COR-L47 (cell line): ENCODE results near the gene PCMTD2.
"Not testable (repeated sequence)": the region's sequence is repeated elsewhere in the genome, so short reads cannot be mapped to it uniquely, and the experiment has no call there.

Experiments
- DNase-seq: peaks from one replicate; lab custom pipeline; 2025; lab: John Stamatoyannopoulos, UW

The PCMTD2 gene

DNA sequence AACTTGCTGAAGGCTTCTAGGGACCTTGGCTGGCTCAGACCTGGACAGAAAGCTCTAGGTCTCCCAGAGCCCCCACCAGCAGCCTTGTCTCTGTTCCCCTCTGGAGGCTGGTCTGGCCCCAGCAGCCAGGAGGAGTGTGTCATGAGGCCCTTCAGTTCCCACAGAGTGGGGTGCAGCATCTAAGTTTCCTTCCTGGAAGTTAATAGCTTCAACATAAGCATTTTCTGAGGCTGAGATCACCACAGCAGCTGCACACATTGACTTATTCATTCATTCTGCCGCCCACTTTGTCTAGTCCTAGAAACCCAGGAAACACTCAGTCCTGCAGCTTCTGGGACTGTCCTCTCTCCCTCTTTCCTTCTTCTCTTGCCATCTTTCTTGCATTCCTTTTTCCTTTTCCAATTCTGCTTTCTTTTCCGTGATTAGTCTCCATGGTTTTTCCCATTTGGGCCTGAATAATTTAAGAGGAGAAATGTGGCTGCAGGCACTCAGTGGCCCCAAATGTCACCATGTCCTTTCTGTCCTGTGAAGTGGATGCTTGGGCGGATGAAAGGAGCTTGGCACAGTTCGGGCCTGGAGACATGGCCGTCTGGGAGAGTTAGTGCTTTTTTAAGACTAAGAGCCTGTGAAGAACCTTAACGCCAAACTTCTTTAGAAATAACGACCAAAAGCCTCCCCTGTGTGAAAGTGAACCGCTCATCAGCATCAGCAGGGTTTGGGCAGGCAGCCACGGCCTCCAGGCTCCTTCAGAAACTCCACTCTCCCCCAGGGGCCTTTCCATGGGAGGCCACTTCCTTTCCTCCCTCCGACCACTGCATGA is 31.0 kb upstream of the PCMTD2 start:
- DNase-seq, result no peak

DNA sequence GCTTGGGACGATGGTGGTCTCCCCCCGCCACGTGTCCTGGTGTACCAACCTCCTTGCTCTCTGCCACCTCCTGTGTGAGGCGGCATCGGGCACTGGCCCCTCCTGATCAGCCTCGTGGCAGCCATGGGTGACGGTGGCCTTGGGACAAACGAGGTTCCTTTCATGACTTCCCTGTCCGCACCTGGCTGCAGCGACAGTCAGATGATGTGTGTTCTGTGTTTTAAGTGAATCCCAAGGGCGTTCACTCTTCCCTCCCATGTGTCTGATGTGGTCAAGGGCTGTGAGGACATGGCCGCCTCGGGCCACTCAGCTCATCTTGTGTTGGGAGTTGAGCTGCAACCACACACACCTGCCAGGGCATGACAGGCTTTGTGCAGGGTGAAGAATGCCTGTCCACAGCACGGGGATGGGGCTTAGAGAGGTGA is 30.4 kb upstream of the PCMTD2 start:
- DNase-seq, result no peak

DNA sequence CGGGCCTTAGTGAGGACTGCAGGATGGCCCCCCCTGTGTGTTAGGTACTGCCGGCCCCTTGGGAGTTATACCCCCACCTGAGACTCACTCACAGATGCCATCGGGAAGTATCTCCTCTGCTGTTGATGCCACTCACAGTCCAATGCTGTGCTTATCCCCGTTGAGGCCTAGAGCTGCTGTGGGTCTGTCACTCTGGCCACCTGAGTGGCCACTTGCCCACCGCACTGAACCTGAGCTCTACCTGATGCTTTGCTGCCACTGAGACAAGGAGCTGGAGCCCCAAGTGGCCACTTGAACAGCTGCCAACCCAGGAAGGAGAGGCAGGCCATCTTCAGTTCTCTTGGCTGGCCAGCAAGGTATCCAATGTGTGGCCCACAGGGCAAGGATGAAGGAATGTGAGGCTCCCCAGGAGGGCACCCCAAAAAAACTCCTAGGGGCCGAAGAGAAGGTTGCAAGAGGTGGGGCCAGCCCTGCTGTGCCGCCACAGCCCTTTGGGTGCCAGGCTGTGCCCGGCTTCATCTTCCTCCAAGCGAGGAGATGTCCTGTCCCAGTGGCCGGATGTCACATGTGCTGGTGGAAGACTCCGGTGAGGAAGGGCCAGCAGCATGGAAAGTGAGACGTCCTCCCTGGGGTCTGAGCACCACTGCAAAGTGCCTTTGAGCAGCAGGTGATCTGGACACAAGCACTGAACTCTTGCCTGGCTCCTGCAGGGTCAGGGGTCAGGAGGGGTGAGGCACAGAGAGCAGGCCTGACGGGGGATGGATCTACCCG is 29.5 kb upstream of the PCMTD2 start:
- DNase-seq, result no peak

DNA sequence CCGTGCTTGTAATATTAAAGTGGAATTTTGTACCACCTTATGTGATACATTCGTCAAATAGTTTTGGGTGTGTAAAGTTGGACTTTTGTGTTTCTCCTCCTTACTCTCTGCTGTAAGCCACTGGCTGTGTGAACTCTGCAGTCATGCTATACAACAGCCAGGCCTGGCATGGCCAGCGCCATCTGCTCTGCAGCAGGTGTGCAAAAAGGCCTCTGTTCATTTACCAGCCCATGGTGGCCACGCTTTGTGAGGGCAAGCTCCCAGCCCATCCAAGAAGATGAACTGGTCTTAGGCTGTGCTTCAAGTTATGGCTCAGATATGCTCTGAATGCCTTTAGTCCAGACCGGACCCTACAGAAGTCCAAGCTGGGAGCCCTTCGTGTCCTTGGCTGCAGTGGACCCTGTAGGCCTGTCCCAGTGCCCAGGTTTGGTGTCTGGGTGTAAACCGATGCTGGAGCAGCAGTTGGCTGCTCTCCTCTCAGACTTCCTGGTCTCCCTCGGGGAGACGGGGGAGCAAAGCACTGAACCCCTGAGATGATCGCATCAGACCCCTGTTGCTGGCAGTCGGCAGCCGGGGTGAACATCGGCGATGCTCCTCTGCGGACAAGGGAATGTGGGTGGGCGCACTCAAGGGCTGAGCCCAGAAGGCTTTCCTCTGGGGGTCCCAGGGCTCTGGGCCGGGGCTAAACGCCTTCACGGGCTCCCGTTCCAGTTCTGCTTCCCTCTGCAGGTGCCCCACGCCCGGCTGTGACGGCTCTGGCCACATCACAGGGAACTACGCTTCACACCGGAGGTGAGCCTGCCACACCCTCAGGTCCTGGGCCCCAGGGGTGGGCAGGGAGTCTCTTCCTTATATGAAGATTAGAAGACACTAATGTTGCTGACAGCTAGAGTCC is 28.6 kb upstream of the PCMTD2 start:
- DNase-seq, result no peak

DNA sequence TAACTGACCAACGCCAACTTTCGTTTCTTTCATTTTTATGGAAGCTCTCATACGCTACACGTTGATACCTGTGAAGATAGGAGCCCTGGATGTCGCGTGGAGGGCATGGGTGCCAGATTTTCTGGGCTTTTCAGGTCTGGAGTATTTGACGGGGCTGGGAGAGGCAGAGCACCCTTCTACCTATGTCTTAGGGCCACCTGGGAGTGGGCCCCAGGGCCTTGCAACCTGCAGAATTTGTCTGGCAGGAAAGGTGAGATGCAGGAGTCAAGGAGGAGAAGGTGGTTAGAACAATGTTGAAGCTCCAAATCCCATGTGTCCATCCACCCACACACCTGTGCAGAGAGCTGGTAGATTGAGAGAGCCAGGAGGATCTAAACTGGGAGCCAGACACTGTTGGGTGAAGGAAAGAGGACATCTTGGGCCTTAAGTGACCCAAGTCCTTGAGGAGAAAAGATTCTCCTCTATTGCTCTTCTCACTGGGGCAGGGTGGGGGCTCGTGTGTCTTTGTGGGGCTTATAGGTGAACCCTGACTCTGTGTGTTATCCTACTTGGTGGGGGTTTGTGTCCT is 27.4 kb upstream of the PCMTD2 start:
- DNase-seq, result no peak

DNA sequence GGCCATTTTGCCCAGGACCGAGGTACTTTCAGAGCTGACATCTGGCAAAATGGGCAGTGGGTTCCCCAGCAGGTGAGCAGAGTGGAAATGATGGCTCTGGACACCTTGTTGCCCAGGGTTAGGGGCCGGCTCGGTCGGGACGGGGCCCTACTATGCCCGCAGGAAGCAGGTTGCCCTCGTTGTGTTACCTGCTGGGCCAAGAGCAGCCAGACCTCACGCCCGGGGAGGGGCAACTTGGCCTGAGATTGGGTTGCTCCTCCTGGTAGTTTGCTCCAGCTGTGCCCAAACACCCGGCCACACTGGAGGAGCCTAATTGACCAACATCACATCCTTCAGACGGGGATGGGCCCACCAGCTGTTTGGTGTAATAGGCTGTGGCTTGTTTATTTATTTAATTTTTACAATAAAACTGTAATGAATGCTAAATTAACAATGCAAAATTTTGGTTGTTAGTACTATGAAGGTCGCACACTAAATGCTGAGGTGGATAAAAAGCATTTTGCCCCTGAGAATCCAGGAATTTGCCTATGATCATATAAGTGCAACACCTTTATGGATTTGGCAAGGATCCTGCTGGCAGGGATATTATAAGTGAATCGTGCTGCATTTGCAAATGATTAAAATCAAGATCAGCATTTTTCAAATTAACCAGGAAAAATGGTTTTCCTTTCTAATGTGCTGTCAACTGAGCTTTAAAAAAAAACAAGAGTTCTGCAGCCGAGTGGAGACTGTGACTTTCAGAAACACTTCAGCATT is 26.6 kb upstream of the PCMTD2 start:
- DNase-seq, result peak; percentile 27

DNA sequence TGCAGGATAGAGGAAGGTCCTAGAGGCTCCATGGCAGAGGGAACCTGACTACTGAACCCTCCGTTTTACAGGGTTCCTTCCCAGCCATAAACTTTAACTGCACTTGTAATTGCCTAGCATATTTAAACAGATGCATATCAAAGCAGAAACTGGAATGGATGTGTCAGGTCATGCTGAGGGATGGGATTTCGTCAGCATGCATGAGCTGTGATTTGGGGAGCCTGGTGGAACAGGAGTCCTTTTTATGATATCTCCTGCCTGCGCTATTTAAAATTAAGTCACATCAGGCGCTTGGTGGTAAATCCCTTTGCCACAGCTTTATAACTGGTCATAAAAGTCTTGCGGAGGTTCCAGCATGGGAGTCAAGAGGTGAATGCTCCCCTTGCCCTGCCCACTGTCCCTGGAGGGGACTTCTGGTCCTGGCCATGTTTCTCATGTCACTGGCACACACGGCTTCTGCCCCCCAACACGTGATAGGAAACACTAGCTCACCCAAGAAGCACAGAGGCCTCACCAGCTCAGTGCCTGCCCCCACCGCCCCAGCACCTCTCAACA is 26.0 kb upstream of the PCMTD2 start:
- no peak for DNase-seq

DNA sequence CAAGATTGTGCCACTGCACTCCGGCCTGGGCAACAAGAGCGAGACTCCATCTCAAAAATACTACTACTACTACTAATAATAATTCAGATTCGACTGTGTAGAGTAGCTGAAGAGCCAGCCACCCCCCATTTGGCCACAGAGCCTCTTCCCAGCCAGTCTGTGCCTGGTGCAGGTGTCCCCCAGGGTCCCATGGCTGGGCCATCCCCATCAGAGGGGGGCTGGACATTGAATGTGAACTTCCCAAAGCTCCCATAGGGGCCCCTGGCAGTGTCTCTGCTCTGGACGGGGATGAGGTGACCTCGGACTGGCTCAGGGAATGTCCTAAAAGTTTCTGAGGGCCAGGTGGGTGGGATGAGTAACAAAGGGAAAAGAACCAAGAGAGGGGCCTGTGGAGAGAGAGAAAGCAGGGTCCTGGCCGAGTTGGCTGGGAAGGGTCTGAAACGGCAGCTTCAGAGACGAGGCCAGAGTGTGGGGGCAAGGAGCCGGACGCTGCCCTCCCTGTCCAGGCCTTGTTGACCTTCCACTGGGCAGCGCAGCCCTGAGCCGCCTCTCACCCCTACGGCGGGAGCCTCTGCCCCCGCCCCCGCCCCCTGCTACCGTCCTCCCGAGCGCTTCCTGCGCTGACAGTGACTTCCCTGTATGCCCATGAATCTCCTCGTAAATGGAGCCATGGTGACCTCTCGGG is 24.9 kb upstream of the PCMTD2 start:
- DNase-seq, result no peak

DNA sequence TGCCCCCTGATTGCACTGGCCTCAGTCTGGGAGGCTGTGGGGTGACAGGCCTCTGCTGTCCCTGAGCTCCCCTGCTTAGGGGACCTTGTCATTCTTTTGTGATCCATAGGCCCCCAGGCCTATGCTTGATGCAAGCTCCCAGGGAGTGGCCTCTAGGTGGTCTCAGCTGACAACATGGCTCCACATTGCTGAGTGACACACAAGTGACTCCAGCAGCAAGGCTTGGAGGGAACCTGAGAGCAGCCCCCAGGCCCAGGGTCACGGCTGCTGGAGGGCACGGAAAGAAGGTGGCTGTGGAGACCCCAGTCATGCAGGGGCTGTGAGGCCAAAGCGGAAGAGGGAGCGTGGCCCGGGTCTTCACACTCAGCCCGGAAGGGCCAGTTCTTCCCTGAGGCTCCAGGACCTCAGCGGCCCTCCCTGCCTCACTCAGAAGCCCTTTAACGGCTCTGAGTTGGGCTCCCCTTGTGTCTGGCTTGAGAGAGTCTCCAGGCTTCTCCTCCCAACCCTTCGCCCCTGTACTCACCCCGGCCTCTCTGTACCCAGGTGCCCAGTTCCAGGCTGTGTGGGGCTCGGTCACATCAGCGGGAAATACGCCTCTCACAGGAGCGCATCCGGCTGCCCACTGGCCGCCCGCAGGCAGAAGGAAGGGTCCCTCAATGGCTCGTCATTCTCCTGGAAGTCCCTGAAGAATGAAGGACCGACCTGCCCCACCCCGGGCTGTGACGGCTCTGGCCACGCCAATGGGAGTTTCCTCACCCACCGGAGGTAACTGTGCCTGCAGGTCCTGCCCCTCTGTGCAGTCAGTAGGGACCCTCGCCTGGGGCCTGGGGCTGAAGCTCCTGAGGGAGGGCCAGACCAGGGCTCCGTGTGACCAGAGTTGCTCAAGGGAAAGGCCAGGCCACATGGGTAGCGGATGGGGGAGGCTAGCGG is 23.7 kb upstream of the PCMTD2 start:
- no peak for DNase-seq

DNA sequence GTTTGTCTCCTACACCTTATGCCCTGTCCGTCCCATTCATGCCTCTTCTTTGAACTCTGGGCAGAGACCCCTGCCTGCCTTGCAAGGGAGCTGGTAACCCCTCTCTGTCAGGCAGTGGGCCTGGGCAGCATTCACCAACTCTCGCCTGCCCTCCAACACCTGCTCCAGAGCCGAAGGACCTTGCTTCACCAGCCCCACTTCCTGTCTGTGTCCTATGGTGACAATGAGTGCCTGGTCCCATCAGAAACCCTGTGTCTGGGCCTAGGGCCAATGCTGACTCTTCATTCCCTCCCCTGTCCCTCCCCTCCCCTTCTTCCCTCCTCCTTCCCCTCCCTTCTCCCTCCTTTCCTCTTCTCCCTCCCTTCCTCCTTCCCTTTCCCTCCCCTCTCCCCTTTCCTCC is 22.8 kb upstream of the PCMTD2 start:
- peak; percentile 74 for DNase-seq

DNA sequence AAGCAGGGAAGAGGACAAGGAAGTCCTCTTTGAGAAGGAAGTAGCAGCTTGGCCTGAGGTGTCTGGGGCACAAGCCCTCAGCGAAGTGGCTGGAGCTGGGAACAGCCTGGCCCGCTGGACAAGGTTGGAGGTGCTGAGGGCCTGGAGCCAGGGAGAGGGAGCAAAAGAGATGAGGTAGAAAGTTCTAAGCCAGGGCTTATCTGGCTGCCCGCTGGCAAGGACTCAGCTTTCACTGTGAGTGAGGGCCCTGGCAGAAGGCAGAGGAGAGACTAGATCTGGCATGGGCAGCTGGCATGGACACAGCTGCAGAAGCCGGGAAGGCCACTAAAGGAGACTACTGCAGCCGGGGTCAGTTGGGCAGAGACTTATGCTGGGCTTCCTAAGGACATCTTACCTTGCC is 21.8 kb upstream of the PCMTD2 start:
- no peak for DNase-seq

DNA sequence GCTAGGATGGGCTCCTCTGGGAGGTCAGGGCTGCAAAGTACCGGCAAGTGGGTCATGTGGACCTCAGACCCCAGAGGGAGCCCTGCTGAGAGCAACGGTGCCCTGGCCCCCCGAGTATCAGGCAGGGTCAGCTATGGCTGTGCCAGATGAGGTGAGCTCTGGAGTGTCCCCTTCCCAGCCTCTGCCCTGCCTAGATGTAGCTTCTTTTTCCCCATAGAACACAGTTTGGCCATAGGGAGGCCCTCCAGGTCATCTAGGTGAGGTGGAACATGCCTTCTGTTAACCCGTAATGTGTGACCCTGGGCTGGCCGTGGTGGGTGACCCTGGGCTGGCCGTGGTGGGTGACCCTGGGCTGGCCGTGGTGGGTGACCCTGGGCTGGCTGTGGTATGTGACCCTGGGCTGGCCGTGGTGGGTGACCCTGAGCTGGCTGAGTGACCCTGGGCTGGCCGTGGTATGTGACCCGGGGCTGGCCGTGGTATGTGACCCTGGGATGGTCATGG is 21.2 kb upstream of the PCMTD2 start:
- no peak for DNase-seq

DNA sequence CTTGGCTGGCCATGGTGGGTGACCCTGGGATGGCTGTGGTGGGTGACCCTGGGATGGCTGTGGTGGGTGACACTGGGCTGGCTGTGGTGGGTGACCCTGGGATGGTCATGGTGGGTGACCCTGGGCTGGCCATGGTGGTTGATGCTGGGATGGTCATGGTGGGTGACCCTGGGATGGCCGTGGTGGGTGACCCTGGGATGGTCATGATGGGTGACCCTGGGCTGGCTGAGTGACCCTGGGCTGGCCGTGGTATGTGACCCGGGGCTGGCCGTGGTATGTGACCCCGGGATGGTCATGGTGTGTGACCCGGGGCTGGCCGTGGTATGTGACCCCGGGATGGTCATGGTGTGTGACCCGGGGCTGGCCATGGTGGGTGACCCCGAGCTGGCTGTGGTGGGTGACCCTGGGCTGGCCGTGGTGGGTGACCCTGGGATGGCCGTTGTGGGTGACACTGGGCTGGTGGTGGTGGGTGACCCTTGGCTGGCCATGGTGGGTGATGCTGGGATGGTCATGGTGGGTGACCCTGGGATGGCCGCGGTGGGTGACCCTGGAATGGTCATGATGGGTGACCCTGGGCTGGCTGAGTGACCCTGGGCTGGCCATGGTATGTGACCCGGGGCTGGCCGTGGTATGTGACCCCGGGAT is 20.5 kb upstream of the PCMTD2 start:
- not testable (repeated sequence) for DNase-seq

DNA sequence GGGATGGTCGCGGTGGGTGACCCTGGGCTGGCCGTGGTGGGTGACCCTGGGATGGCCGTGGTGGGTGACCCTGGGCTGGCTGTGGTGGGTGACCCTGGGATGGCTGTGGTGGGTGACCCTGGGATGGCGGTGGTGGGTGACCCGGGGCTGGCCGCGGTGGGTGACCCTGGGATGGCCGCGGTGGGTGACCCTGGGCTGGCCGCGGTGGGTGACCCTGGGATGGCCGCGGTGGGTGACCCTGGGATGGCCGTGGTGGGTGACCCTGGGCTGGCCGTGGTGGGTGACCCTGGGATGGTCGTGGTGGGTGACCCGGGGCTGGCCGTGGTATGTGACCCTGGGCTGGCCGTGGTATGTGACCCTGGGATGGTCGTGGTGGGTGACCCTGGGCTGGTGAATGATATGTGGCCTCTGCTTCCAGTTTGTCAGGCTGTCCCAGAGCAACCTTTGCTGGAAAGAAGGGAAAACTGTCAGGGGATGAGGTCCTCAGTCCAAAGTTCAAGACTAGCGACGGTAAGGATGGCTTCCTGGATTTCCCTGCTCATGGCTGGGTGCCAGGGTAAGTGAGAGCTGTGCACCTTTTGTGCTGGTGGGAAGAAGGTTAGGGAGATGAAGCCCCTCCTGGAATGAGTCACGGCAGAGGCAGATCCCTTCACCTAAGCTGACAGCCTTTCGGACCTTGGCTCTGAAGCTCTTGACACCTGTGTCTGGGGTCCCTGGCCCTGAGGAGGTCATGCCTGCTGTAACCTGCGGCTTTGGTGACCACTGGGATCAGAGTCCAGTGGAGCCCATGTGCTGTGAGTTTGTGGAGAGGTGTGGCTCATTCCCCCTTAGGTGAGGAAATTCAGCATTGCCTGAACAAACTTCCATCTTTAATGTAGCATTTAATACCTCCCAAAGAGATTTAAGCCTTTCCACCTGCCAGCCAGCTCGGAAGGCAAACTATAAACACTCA is 19.1 kb upstream of the PCMTD2 start:
- DNase-seq, result no peak

DNA sequence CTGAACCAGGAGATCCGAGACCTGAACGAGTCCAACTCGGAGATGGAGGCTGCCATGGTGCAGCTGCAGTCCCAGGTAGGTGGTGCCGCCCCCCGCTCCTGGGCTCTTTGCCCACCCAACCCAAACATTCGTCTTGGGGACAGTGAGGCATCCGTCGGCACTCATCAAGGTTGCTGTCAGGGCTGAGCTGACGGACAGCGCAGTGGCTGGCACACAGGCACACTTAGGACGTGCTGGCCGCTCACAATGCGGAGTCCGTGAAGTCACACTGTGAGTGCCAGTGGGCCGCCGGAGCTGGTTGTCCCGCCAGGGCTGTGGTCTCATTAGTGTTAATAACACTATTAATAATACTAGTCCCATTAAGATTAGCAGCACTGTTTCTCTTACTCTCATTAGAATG is 18.2 kb upstream of the PCMTD2 start:
- DNase-seq, result no peak

DNA sequence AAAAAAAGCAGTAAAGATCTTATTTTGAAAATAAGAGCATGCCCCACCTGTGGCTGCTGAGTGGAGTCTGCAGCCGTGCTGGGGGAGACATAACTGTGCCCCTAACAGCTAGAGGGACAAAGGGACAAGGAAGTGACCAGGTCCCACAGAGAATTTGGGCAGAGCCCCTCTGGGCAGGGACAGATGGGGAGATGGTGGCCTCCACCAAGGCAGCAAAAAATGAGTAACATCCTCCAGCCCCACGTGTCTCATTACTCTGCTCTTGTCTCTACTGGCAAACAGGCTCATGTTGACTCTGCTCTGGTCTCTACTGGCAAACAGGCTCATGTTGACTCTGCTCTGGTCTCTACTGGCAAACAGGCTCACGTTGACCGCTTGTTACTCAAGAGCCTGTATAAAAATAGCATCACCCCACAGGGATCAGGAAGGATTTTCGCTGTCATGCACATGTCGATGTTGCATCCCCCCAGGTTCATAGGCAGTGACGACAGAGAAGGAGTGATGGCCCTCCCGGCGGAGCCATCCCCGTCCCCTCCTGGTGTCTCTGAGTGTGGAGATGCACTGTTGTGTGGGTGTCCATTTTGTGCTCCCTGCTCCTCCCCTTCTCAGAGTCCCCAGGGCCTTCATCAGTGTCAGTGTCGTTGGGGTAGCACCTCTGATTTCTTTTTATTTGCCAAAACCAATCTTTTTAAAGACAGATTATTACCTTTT is 17.3 kb upstream of the PCMTD2 start:
- DNase-seq, result no peak
